ENCODE results near the gene NF1. TPM values are rescaled to one million over a fixed set of nuclear protein-coding genes. Genes with fewer than 3 reads are reported as not detected.

NF1 gene
- total and polyA plus RNA-seq, 7 donors = 4.8 to 83.8 (median 40.7) TPM

- peaks cover 0 to 28% (median 14%) of the 10 kb centered on the region in 4 donors for H3K4me1 ChIP-seq
- H3K27me3 ChIP-seq = no peaks in the 10 kb centered on the region
- H3K36me3 ChIP-seq = peaks cover 0 to 26% (median 3%) of the 10 kb centered on the region in 4 donors
- no peak for DNase-seq
- peak overlapping the region in 2 of 4 donors; percentile 5 to 16 for H3K27ac ChIP-seq
- no peak overlapping the region for H3K4me3 ChIP-seq
- intact Hi-C loops (cut with DNase I) = no loop called here
- WGBS, 2 donors = 81 to 83% methylated on average over 2 of the region's 2 CpGs
- no peaks in the 10 kb centered on the region for H3K9me3 ChIP-seq
- TF ChIP-seq POLR2A (IDR thresholded peaks at IDR 0.05) (no peak), CTCF (IDR thresholded peaks at IDR 0.05) (no peak), POLR2AphosphoS5 (IDR thresholded peaks at IDR 0.05) (peak in 1 of 4 donors; percentile 60), EP300 (IDR thresholded peaks at IDR 0.05) (no peak)
These were observed 179.5 kb downstream of the NF1 start for GRCh38 chr17:31274252-31274651.

GRCh38 chr17:31275116-31275515 lies 180.3 kb downstream of the NF1 start:
- peaks cover 0 to 23% (median 3%) of the 10 kb centered on the region in 4 donors for H3K36me3 ChIP-seq
- no peak for DNase-seq
- no peak overlapping the region for H3K27ac ChIP-seq
- TF ChIP-seq POLR2AphosphoS5 (IDR thresholded peaks at IDR 0.05) (no peak), POLR2A (IDR thresholded peaks at IDR 0.05) (no peak), EP300 (IDR thresholded peaks at IDR 0.05) (no peak), CTCF (IDR thresholded peaks at IDR 0.05) (no peak)
- no peak overlapping the region for H3K4me3 ChIP-seq
- no peaks in the 10 kb centered on the region for H3K27me3 ChIP-seq
- H3K9me3 ChIP-seq = no peaks in the 10 kb centered on the region
- H3K4me1 ChIP-seq = peaks cover 0 to 20% (median 7%) of the 10 kb centered on the region in 4 donors
- WGBS, 2 donors = 92 to 98% methylated on average over 1 of the region's 1 CpG
- intact Hi-C loops (cut with DNase I) = no loop called here

- DNase-seq = no peak
- Histone ChIP-seq H3K4me3 (no peak overlapping the region), H3K27me3 (no peaks in the 10 kb centered on the region), H3K9me3 (no peaks in the 10 kb centered on the region), H3K4me1 (peaks cover 0 to 2% (median 0%) of the 10 kb centered on the region in 4 donors), H3K36me3 (peaks cover 0 to 14% (median 3%) of the 10 kb centered on the region in 4 donors), H3K27ac (no peak overlapping the region)
- TF ChIP-seq POLR2A (IDR thresholded peaks at IDR 0.05) (no peak), EP300 (IDR thresholded peaks at IDR 0.05) (no peak), CTCF (IDR thresholded peaks at IDR 0.05) (no peak), POLR2AphosphoS5 (IDR thresholded peaks at IDR 0.05) (no peak)
- intact Hi-C loops (cut with DNase I) = no loop called here
- WGBS, 2 donors = 98 to 99% methylated on average over 2 of the region's 2 CpGs
These were observed 184.6 kb downstream of the NF1 start for GRCh38 chr17:31279401-31279800.

- TF ChIP-seq POLR2A (IDR thresholded peaks at IDR 0.05) = no peak
- no peak for TF ChIP-seq POLR2AphosphoS5 (IDR thresholded peaks at IDR 0.05)
- no peak for TF ChIP-seq EP300 (IDR thresholded peaks at IDR 0.05)
- no peak for TF ChIP-seq CTCF (IDR thresholded peaks at IDR 0.05)
- H3K4me3 ChIP-seq = no peak overlapping the region
- no peaks in the 10 kb centered on the region for H3K4me1 ChIP-seq
- no peak overlapping the region for H3K27ac ChIP-seq
- WGBS, 2 donors = 95 to 99% methylated on average over 2 of the region's 2 CpGs
- peaks cover 0 to 14% (median 3%) of the 10 kb centered on the region in 4 donors for H3K36me3 ChIP-seq
- H3K27me3 ChIP-seq = no peaks in the 10 kb centered on the region
- DNase-seq = no peak
- intact Hi-C loops (cut with DNase I) = no loop called here
- no peaks in the 10 kb centered on the region for H3K9me3 ChIP-seq
These were observed 186.3 kb downstream of the NF1 start for GRCh38 chr17:31281061-31281460.

GRCh38 chr17:31283841-31284240 lies 189.1 kb downstream of the NF1 start:
- Histone ChIP-seq H3K36me3 (peaks cover 0 to 11% (median 0%) of the 10 kb centered on the region in 4 donors), H3K4me3 (no peak overlapping the region), H3K27ac (no peak overlapping the region), H3K9me3 (no peaks in the 10 kb centered on the region), H3K27me3 (no peaks in the 10 kb centered on the region), H3K4me1 (no peaks in the 10 kb centered on the region)
- TF ChIP-seq POLR2A (IDR thresholded peaks at IDR 0.05) (no peak), POLR2AphosphoS5 (IDR thresholded peaks at IDR 0.05) (no peak), EP300 (IDR thresholded peaks at IDR 0.05) (no peak), CTCF (IDR thresholded peaks at IDR 0.05) (no peak)
- intact Hi-C loops (cut with DNase I) = no loop called here
- no peak for DNase-seq

Data from sigmoid colon (tissue), 7 donors.